PC-9 (cell line): ENCODE results near the gene PTPN1.

Source experiments
- CTCF ChIP-seq: fragments of 200-600 bp; sonication (generic); conservative IDR thresholded peaks from 2 replicates; pipeline ENCODE4 v1.6.1; 2017; ENCODE audit warnings: mixed run types, antibody characterized with exemption, mild to moderate bottlenecking, moderate library complexity
- EZH2 ChIP-seq: fragments of 200-600 bp; sonication (generic); IDR thresholded peaks from 2 replicates; pipeline ENCODE4 v1.8.0; 2017; ENCODE audit warnings: antibody characterized with exemption, low read depth

DNA sequence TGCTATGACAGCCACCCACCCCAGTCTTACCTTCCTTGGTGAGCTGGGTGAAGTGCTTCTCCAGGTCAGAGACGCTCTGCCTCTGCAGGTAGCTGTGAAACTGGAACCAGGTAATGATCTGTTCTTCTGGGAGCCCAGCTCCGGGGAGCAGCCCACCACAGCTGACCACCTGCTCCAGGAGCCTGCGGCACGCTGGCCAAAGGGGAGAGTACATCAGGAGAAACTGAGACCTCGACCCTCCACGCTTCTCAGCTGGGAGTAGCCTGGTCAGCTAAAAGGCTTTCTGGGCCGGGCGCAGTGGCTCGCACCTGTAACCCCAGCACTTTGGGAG, 82.8 kb downstream of the PTPN1 start:
- TF ChIP-seq CTCF (no peak), EZH2 (no peak)
